GM21367 (cell line): ENCODE data around the gene SEC14L5.
"Not testable (repeated sequence)": the region's sequence is repeated elsewhere in the genome, so short reads cannot be mapped to it uniquely, and the experiment has no call there.

ENCODE experiments used
- ATAC-seq: cut with Tn5 transposase; IDR thresholded peaks from one replicate; pipeline ENCODE4 v1.9.1; 2021; ENCODE audit not compliant: unreplicated experiment

Gene SEC14L5

GRCh38 chr16:4929619-4930018 lies 28.5 kb upstream of the SEC14L5 start:
- not testable (repeated sequence) for ATAC-seq

- ATAC-seq = no peak
These were observed 26.7 kb upstream of the SEC14L5 start for GRCh38 chr16:4931381-4931780.

- ATAC-seq = no peak
These were observed 24.7 kb upstream of the SEC14L5 start for GRCh38 chr16:4933433-4933832.

GRCh38 chr16:4933871-4934395 lies 24.2 kb upstream of the SEC14L5 start:
- ATAC-seq = no peak

- no peak for ATAC-seq
These were observed 23.5 kb upstream of the SEC14L5 start for GRCh38 chr16:4934591-4934990.

GRCh38 chr16:4935241-4935855 lies 22.8 kb upstream of the SEC14L5 start:
- ATAC-seq = no peak

GRCh38 chr16:4936181-4936990 lies 21.7 kb upstream of the SEC14L5 start:
- no peak for ATAC-seq

GRCh38 chr16:4936991-4937781 lies 20.9 kb upstream of the SEC14L5 start, which contains the start of gene PPL:
PPL (minus strand) TSS chr16:4937148; CDS start chr16:4937045, 103 bp downstream.
- ATAC-seq = no peak

GRCh38 chr16:4937782-4938682 lies 20.1 kb upstream of the SEC14L5 start:
- no peak for ATAC-seq

- ATAC-seq = no peak
These were observed 19.5 kb upstream of the SEC14L5 start for GRCh38 chr16:4938683-4939030.

- ATAC-seq = no peak
These were observed 17.4 kb upstream of the SEC14L5 start for GRCh38 chr16:4940719-4941118.

GRCh38 chr16:4942481-4942880 lies 15.6 kb upstream of the SEC14L5 start:
- no peak for ATAC-seq

GRCh38 chr16:4944333-4945281 lies 13.5 kb upstream of the SEC14L5 start:
- no peak for ATAC-seq

- no peak for ATAC-seq
These were observed 12.3 kb upstream of the SEC14L5 start for GRCh38 chr16:4945560-4946502.

GRCh38 chr16:4946917-4947316 lies 11.2 kb upstream of the SEC14L5 start:
- no peak for ATAC-seq

GRCh38 chr16:4947722-4948503 lies 10.2 kb upstream of the SEC14L5 start:
- ATAC-seq = no peak
